22Rv1 (cell line): ENCODE measurements around the gene KYNU.

Experiments
- H3K27ac ChIP-seq: fragments of 450-650 bp; 2 replicates; pipeline ENCODE4 v1.5.1; 2017
- CTCF ChIP-seq: fragments of 450-650 bp; IDR thresholded peaks from 2 replicates; pipeline ENCODE4 v1.5.1; 2017; ENCODE audit warnings: mild to moderate bottlenecking
- ZFX ChIP-seq: fragments of 450-650 bp; IDR thresholded peaks from 2 replicates; pipeline ENCODE4 v1.6.1; 2017; ENCODE audit warnings: antibody characterized with exemption, borderline replicate concordance

The KYNU gene

GRCh38 chr2:142920571-142920970 is 43.1 kb downstream of the KYNU start:
- TF ChIP-seq CTCF (no peak), ZFX (no peak)

GRCh38 chr2:142926445-142926844 is 49.0 kb downstream of the KYNU start:
- H3K27ac ChIP-seq = no peak overlapping the region
- no peak for TF ChIP-seq ZFX
- no peak for TF ChIP-seq CTCF

More at GRCh38 chr2:142920571-142920970, 43.1 kb downstream of the KYNU start:
- no peak overlapping the region for H3K27ac ChIP-seq

DNA sequence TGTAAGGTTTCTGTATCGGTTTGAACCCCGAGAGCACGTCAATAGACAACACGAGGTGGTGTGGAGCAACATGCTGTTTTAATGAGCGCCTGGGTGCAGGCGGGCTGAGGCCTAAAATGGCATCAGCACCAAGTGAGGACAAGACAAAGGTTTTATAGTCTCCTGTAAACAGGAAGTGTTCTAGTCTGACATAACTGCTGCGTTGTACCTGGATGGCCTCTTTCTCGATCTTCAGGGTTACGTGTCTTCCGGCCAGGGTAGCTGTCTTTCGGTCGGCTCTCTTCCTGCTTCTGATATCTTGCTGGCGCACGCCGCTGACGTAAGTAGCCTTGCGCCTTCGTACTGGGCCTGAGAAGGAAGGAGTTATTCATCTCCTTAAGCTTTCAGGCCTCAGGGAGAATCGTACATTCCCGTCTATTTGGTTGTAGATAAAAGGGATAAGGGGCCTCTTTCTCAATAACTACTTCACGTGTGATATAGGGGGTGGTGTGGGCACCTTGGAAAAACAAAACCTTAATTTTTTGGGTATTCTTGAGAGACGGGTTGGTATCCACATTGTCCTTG is 53.5 kb downstream of the KYNU start:
- no peak for TF ChIP-seq CTCF
- no peak for TF ChIP-seq ZFX
- no peak overlapping the region for H3K27ac ChIP-seq

GRCh38 chr2:142933916-142934315 is 56.5 kb downstream of the KYNU start:
- H3K27ac ChIP-seq = no peak overlapping the region
- TF ChIP-seq ZFX (no peak), CTCF (no peak)

DNA sequence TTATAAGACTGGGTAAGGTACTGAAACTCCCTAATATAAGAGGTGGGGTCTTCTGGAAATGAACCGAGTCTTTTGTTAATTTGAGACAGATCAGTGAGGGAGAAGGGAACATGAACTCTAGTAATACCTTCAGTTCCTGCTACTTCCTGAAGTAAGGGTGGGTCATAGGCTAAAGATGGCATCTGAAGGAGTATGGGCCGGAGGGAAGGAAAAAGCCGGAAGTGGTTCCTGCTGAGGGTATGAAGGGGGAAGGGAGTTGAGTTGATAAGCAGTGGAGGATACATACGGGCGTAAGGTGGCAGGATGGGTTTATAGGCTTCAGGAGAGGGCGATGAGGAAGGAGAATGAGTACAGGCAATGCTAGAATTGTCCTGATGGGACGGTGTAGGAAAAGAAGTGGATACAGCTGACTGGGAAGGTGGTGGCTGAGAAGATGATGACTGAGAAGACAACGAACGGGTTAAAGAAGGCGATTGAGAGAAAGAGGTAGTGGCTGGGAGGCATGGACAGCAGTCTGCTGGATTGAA is 58.2 kb downstream of the KYNU start:
- no peak overlapping the region for H3K27ac ChIP-seq
- TF ChIP-seq ZFX (no peak), CTCF (no peak)

- no peak overlapping the region for H3K27ac ChIP-seq
- TF ChIP-seq CTCF = no peak
- TF ChIP-seq ZFX = no peak
Observed at GRCh38 chr2:142936629-142937028, 59.2 kb downstream of the KYNU start.

DNA sequence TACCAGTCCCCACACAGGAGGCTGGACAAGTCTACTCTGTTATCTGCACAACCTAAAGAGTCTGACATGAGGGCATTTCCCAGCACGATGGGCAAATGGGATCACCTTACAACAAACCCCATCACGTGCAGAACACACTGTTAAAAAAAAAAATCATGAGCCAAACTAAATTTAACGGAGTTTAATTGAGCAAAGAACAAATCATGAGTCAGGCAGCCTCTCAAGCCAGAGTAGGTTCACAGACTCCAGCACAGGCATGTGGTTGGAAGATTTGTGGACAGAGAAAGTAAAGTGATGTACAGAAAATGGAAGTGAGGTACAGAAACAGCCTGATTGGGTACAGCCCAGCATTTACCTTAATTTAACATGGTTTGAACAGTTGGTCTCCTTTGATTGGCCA is 59.9 kb downstream of the KYNU start:
- H3K27ac ChIP-seq = no peak overlapping the region
- TF ChIP-seq CTCF = no peak
- TF ChIP-seq ZFX = no peak
